ENCODE data around the gene UBA52.

- TF ChIP-seq CHD2 (IDR thresholded peaks at IDR 0.05; ENCODE audit: low read length) (no peak), POLR2AphosphoS5 (IDR thresholded peaks at IDR 0.05; ENCODE audit: low read depth, low read length) (no peak), ZNF274 (IDR thresholded peaks at IDR 0.05; ENCODE audit: borderline replicate concordance, extremely low read depth, low read length) (no peak), JUND (IDR thresholded peaks at IDR 0.05; ENCODE audit: low read length) (no peak), CTCF (IDR thresholded peaks at IDR 0.05; ENCODE audit: control extremely low read depth in 1 of 3, insufficient read depth in 1 of 3, low read depth in 1 of 3, low read length in 3 of 3) (no peak), EGR1 (IDR thresholded peaks at IDR 0.05; ENCODE audit: borderline replicate concordance, low read depth, low read length) (no peak)
These were observed 16.4 kb downstream of the UBA52 start for GRCh38 chr19:18587962-18588610.
